Left kidney (tissue), 8 donors: ENCODE results near the gene TMPRSS11D. TPM values are rescaled to one million over a fixed set of nuclear protein-coding genes. Genes with fewer than 3 reads are reported as not detected.

Source experiments
- DNase-seq: peaks from one replicate; pipeline ENCODE4 v3.0.0-alpha.2; 2013
- long read RNA-seq, 8 donors: transcript quantifications; one replicate each; lab custom pipeline, GENCODE V29; 2026
- polyA plus RNA-seq: library from polyadenylated mRNA; unstranded; fragments of 120-200 nt; gene quantifications from one replicate; pipeline ENCODE4 v1.2.1, GENCODE V29; 2013; ENCODE audit not compliant: insufficient read length

Gene TMPRSS11D, protein sequence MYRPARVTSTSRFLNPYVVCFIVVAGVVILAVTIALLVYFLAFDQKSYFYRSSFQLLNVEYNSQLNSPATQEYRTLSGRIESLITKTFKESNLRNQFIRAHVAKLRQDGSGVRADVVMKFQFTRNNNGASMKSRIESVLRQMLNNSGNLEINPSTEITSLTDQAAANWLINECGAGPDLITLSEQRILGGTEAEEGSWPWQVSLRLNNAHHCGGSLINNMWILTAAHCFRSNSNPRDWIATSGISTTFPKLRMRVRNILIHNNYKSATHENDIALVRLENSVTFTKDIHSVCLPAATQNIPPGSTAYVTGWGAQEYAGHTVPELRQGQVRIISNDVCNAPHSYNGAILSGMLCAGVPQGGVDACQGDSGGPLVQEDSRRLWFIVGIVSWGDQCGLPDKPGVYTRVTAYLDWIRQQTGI
- 0.13 TPM for polyA plus RNA-seq
- long read RNA-seq, donor 1: 0 reads
- long read RNA-seq, donor 2: 0 reads
- long read RNA-seq, donor 3: 0 reads
- long read RNA-seq, donor 4: 0 reads
- long read RNA-seq, donor 5: 0 reads
- long read RNA-seq, donor 6: 0 reads
- long read RNA-seq, donor 7: 0 reads
- long read RNA-seq, donor 8: 0 reads

DNA sequence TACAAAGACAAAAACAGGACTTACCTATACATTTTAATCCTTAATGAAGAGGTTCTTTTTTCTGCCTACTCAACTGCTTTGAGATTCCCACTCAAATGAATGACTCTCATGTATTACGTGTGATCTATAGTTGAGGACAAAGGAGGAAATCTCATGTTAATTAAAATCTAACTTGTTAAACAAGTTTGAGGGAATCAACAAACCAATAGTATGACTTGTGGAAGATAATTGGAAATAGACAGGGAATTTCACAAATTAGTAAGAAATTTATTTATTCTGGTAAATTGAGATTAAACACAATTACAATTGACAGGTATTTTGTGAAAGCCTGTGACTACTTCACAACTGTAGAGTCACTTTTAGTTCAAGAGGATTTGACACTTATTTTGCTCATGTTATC, at the start of gene TMPRSS11D:
TMPRSS11D (minus strand) TSS at position 101 of the 400 bp plus-strand sequence; CDS start at position 32, 69 bp downstream.
- DNase-seq: no peak

DNA sequence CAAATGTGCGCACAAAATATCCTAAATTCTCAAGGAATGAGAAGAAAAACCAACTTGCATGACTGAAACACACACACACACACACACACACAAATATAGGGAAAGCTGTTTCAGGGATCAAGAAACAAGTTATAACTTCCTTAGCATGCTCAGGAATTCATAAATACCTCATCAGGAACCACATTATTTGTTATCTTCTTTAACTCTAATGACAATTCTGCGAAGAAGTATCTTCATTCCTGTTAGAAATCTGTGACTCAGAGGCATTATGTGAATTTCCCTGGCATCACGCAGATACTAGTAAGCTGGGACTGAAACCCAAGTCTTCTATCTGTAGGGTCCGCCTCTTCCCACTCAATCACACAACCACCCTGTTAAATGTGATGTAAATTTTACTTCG, 49.2 kb upstream of the TMPRSS11D start:
- DNase-seq: no peak

DNA sequence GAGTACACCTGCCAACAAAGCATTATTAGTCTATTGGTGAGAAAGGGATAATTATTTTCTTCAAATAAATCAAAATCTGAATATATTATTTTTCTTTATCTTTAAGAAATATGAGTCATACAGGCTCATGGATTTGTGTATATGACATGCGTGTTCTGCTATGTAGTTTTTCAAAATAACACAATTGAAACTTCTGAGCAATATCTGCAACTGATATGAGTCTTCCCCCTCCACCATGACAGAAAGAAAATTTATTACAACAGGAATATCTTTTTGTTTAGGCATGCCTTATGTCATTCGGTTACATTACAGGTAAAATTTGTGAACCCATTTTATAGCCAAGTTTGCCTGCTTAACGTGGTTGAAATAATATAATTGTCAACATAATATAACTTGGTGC, 47.5 kb upstream of the TMPRSS11D start:
- DNase-seq: no peak

DNA sequence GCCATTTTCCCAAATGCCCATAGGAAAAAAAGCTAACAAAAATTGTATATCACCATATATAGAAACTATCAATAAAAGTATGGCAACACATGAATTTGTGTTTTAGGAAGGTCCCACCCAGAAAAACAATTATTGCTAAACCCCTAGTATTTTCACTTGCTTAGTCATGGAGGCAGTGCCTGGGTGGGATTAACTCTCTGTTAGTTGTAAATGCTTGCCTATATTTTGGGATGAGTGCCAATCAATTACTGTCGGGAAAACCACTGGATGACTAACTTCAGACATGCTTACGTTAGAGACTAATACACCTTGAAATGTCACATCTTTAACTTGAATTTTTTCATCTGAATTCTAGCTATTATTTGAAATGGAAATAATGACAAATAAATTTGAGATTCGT, 45.6 kb upstream of the TMPRSS11D start:
- no peak for DNase-seq

GRCh38 chr4:67928546-67928945, 44.7 kb upstream of the TMPRSS11D start:
- no peak for DNase-seq

GRCh38 chr4:67927251-67927650, 43.4 kb upstream of the TMPRSS11D start:
- no peak for DNase-seq

DNA sequence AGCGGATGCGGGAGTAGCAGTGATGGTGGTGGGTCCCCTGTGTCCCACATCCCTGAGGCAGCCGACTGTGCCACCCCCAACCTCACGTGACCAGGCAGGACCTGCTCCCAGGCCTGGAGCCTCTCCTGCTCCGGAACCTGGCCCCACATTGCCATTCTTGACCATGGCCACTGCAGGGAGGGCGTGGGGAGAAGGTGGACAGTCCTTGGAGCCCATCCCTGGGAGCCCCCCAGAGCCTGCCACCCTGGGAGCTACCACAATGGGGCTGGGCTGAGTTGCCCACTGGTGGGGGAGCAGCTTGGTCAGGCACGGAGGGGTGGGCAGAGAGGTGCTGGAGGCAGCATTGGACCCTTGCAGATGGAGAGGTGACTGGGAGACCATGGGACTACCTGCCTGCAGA, 42.7 kb upstream of the TMPRSS11D start:
- no peak for DNase-seq

DNA sequence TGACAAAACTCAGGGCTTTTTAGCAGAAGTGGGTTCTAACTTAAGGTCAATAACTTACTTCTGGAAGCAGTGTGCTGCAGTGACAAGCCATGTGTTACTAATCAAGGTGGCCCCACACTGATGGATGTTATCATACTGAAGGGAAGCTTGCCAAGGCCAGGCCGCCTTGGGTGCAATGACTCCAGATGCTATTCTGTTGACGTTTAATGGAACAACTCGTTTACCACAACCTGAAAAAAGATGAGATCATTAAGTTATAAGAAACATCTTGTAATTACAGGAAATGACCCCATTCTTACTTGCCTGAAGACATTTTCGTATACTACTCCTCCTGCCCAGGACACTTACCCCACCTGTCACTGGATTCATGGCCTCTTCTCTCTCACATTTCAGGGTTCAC, 38.9 kb upstream of the TMPRSS11D start:
- DNase-seq: no peak

DNA sequence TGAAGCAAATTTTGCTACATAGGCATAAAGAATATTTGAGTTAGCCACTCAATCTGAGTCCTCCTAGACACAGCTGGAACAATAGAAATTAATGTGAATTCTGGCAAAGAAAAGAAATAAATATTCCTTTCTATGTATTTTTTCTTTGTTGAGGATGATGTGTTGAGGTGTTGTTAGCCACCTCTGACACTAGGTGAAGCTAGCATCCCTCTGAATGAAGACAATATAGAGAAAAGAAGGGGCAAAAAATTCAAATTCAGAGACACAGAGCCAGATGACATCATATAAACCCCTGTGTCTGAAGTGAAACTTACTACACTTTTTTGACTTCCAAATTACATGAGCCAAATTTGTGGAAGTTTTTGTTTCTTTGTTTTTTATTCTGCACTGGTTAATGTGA, 34.6 kb upstream of the TMPRSS11D start:
- DNase-seq: no peak

- DNase-seq: no peak
These were observed 31.7 kb upstream of the TMPRSS11D start for GRCh38 chr4:67915400-67915966.

DNA sequence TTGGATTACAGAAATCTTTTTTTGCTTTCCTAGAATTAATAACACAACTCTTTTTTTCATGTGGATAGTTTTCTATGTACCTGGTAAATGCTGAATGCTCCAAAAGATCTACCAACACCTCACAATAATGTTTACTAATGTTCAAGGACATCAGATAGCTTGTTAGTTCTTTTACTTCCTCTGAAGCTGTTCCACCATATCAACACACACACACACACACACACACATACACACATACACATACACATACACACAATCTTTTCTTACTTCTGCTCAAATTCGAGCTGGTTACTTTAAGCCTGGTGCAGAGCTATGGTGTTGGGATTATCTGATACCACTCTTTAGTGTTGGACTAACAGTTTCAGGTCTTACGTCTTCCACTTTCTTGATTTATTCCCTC, 28.3 kb upstream of the TMPRSS11D start:
- no peak for DNase-seq

GRCh38 chr4:67911638-67912037, 27.8 kb upstream of the TMPRSS11D start:
- DNase-seq: no peak

DNA sequence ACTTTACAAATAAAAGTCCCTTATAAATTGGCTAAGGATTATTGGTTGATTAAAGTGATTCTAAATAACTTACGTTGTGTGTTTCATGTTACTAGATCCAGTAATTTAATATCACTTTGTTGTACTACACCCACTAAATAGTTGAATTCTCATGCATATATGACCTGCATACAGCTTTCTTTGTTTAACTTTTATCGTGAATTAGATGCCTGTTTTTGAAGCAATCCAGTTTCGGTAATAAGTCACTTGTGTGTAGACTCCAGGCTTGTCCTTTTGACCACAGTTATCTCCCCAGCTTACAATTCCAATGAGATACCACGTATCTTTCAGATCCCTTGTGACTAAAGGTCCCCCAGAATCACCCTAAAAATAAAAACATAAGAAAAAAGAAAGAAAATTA, 27.3 kb upstream of the TMPRSS11D start:
- DNase-seq: no peak

DNA sequence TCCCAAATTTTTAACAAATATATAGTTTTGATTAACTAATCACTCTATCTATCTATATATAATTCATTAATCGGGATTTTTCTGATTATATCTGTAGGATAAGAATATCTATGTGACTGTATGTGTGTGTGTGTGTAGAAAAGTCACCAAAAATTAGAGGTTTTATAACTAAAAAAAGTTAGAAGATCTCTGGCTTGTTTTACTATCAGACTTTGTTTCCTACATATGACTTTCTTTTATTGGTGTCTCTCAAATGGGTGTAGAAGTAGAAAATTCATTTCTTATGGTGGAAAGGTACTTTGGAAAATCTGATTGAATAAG, 26.7 kb upstream of the TMPRSS11D start:
- DNase-seq: no peak

DNA sequence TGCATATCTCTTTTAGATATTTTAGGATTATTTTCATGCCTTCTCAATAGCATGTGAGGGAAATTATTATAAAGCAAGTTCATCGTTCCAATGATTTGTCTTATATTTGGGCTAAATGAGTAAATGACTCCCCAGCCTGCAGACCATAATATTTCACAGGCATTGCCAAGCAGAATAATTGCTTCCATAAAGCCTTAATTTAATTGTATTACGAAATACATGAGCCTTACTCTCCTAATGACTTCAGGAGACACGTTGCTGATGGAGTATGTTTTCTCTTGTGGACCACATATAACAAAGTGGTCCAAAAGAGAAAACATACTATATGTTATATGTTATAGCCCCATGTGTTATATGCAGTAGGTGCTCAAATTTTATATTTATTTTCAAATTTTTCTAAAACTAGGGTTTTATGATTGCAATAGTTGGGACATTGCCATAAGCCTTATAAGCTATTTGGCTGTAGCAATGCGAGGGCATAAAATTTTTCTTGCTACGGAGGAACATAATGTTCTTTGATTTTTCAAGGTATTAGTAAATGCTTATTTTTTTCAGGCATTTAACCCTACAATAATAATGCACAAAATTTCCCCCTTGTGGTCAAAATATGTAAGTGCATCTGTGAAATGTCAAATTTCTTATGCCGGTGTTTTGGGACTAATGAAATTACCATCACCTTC, 26.2 kb upstream of the TMPRSS11D start:
- DNase-seq: no peak

GRCh38 chr4:67907650-67908049, 23.8 kb upstream of the TMPRSS11D start:
- no peak for DNase-seq

GRCh38 chr4:67899096-67899495, 15.3 kb upstream of the TMPRSS11D start:
- no peak for DNase-seq

GRCh38 chr4:67897686-67898085, 13.9 kb upstream of the TMPRSS11D start:
- no peak for DNase-seq

DNA sequence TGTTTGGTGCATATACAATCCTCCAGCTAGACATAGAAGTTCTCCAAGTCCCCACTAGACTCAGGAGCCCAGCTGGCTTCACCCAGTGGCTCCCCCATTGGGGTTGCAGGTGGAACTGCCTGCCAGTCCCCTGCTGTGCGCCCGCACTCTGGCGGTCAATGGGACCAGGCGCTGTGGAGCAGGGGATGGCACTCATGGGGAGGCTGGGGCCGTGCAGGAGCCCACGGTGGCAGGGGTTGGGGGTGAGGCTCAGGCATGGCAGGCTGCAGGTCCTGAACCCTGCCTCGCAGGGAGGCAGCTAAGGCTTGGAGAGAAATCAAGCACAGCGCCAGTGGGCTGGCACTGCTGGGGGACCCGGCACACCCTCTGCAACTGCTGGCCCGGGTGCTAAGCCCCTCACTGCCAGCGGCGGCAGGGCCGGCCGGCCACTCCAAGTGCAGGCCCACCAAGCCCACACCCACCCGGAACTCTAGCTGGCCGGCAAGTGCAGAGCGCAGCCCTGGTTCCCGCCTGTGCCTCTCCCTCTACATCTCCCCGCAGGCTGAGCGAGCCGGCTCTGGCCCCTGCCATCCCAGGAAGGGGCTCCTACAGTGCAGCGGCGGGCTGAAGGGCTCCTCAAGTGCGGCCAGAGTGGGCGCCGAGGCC, 12.7 kb upstream of the TMPRSS11D start:
- no peak for DNase-seq

DNA sequence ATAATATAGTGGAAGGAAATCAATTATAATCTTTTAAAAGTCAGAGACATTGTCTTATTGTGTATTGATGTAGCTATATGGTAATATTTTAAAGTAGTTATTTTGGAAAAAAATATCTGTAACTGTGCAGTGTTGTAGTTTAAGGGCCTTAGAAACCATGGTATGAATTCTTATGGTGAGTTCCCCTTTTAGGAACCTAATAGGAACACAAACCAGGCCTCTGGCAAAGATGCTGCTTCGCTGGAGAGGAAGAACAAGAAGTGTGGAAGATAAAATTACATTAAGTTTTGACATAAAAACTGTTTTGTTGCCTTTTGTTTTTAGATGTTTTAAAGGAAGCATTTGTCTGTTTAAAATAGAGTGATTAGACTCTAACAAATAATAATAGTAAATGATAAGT, 10.9 kb upstream of the TMPRSS11D start:
- DNase-seq: no peak

DNA sequence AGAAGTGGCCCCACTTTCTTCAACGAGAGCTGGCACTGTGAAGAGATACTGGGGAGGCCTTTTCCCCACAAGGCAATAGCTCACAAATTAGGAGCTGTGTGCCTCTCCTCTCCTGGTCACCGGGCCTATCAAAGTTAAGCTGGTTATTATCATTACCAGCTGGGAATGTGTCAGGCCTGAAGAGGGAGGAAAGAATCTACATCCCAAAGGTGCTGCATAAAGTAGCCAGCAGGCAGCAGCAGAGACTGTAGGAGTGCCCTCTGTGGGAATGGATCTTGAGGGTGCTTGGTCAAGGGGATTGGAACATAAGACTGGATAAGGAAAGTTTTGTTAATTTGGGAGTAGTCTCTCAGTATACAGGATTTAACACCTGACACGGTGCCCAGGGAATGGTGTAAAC, 9.1 kb upstream of the TMPRSS11D start:
- DNase-seq: no peak

GRCh38 chr4:67892253-67892652, 8.5 kb upstream of the TMPRSS11D start:
- no peak for DNase-seq

DNA sequence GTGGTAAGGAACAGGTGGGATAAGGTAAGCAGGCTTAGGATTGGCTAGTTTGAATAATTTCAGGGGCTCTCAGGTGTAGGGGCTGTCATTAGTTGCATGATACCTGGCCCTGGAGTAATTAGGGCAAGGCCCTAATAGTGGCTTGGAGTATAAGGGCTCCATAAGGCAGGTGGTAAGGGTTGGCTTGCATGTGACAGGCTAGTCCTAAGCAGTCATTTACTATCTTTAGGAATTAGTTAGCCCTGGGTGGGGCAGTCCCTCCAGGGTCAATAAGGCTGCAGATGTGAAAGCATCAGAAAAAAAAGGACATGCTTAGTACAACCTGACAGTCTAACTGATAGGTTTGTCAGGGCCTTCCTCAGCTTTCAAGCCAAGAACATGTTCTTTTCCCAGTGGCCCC, 7.8 kb upstream of the TMPRSS11D start:
- DNase-seq: no peak
